ENCODE data around the gene NCOA7. TPM values are rescaled to one million over a fixed set of nuclear protein-coding genes. Genes with fewer than 3 reads are reported as not detected.
A peak's percentile ranks its signal among the peaks of the same experiment; 100 is the strongest.

Gene NCOA7
- total and polyA plus RNA-seq, 2 of the 8 experiments (the other 6 are each of a cell fraction or from before 2014, with no cell fraction given), result 2.6 to 10.7 TPM

- Histone ChIP-seq H2AFZ (ENCODE audit: low read length) (no peak overlapping the region), H3K4me2 (ENCODE audit: insufficient read depth in 1 of 2, low read depth in 2 of 2, low read length in 2 of 2) (no peak overlapping the region), H3K27ac (ENCODE audit: low read depth, low read length) (no peak overlapping the region), H3K14ac (ENCODE audit: insufficient read length) (no peak overlapping the region), H4K91ac (replicated peaks; ENCODE audit: insufficient read length, low read length) (no peak overlapping the region), H3K23ac (ENCODE audit: insufficient read length) (no peak overlapping the region), H3K4me3 (ENCODE audit: extremely low read depth in 1 of 4, insufficient read depth in 2 of 4, low read depth in 3 of 4, low read length in 4 of 4) (no peak overlapping the region), H4K8ac (ENCODE audit: extremely low read depth, insufficient read depth, low read length) (no peak overlapping the region), H3K4me1 (replicated peaks in 1 of 4; ENCODE audit: control insufficient read depth in 3 of 4, insufficient read depth in 4 of 4, low read length in 3 of 4) (no peaks in the 10 kb centered on the region; a peak in 1 of 7 replicates), H3K27me3 (replicated peaks in 1 of 4; ENCODE audit: control insufficient read depth in 3 of 4, extremely low read depth in 1 of 4, insufficient read depth in 3 of 4, low read length in 3 of 4) (no peaks in the 10 kb centered on the region), H3K56ac (replicated peaks; ENCODE audit: insufficient read length, low read depth, low read length) (no peak overlapping the region), H2BK20ac (ENCODE audit: low read length) (no peak overlapping the region), H2BK120ac (replicated peaks; ENCODE audit: low read depth, low read length) (no peak overlapping the region), H2AK5ac (ENCODE audit: low read depth, low read length) (no peak overlapping the region), H3K9ac (replicated peaks in 1 of 4; ENCODE audit: extremely low read depth in 1 of 4, low read depth in 3 of 4, low read length in 3 of 4) (no peak overlapping the region), H3K18ac (ENCODE audit: extremely low read depth, low read length) (no peak overlapping the region), H2BK5ac (ENCODE audit: low read depth, low read length) (no peak overlapping the region), H2BK15ac (ENCODE audit: low read length) (no peak overlapping the region), H2BK12ac (ENCODE audit: low read depth, low read length) (no peak overlapping the region), H4K5ac (ENCODE audit: insufficient read length, low read depth, low read length) (no peak overlapping the region), H4K20me1 (replicated peaks in 1 of 2; ENCODE audit: control insufficient read depth in 1 of 2, insufficient read depth in 2 of 2, low read length in 2 of 2) (no peaks in the 10 kb centered on the region), H3K79me1 (ENCODE audit: low read depth, low read length) (no peaks in the 10 kb centered on the region), H3K23me2 (ENCODE audit: low read depth, low read length) (no peaks in the 10 kb centered on the region), H3K79me2 (ENCODE audit: control insufficient read depth in 1 of 2, insufficient read depth in 2 of 2, low read length in 2 of 2) (no peaks in the 10 kb centered on the region), H3K36me3 (ENCODE audit: control insufficient read depth in 2 of 4, insufficient read depth in 4 of 4, low read length in 3 of 4) (no peaks in the 10 kb centered on the region), H3K9me3 (ENCODE audit: insufficient read depth in 2 of 2, low read depth in 1 of 2, low read length in 1 of 2) (no peaks in the 10 kb centered on the region), H3K4ac (replicated peaks; ENCODE audit: insufficient read length, low read depth, low read length) (no peak overlapping the region)
- TF ChIP-seq CTCF (IDR thresholded peaks at IDR 0.05; ENCODE audit: control extremely low read depth in 1 of 3, insufficient read depth in 1 of 3, low read depth in 1 of 3, low read length in 3 of 3) (peak in 1 of 3 experiments; percentile 30; a peak in 1 of 4 replicates), TAF7 (optimal IDR thresholded peaks at IDR 0.05; ENCODE audit: borderline replicate concordance, low read depth, low read length) (no peak), SIRT6 (IDR thresholded peaks at IDR 0.05; ENCODE audit: low read length) (no peak), SIN3A (conservative IDR thresholded peaks at IDR 0.05 in 1 of 2, IDR thresholded peaks at IDR 0.05 in 1 of 2; ENCODE audit: low read depth in 1 of 2, low read length in 2 of 2) (no peak), KDM4A (IDR thresholded peaks at IDR 0.05; ENCODE audit: low read depth, low read length, severe bottlenecking) (no peak), SP2 (IDR thresholded peaks at IDR 0.05; ENCODE audit: low read length) (no peak), JUN (IDR thresholded peaks at IDR 0.05; ENCODE audit: low read depth, low read length) (no peak), EGR1 (IDR thresholded peaks at IDR 0.05; ENCODE audit: borderline replicate concordance, low read depth, low read length) (no peak)
- ChIA-PET POLR2A (ENCODE audit: partially characterized antibody) (interaction anchor here (1.6 kb wide), 1 partner anchor 10 kb away, joined by 4 read pairs; no protein-coding TSS in a partner anchor), CTCF (ENCODE audit: partially characterized antibody) (interaction anchor here (0.6 to 10.3 kb wide), 13 partner anchors 9 to 770 kb away, joined by 3 to 122 read pairs (median 4); partner anchors contain the start of gene HINT3)
- 67% methylated on average over 2 of the region's 2 CpGs; no CpG with 5 or more reads in 1 of the 2 experiments for WGBS, 2 experiments (ENCODE audit: extremely low coverage in 1 of 2, insufficient coverage in 1 of 2, insufficient read length in 1 of 2, insufficient replicate concordance in 2 of 2, low coverage in 1 of 2, low lambda C conversion rate in 2 of 2, missing lambda C conversion rate in 1 of 2)
- FAIRE-seq, result no peak
- no peak for DNase-seq (ENCODE audit: low read depth in 1 of 2, low spot score in 2 of 2)
These were observed 109.0 kb downstream of the NCOA7 start for GRCh38 chr6:125899726-125900182.
